ENCODE data around the gene VAV3.

Gene VAV3

DNA sequence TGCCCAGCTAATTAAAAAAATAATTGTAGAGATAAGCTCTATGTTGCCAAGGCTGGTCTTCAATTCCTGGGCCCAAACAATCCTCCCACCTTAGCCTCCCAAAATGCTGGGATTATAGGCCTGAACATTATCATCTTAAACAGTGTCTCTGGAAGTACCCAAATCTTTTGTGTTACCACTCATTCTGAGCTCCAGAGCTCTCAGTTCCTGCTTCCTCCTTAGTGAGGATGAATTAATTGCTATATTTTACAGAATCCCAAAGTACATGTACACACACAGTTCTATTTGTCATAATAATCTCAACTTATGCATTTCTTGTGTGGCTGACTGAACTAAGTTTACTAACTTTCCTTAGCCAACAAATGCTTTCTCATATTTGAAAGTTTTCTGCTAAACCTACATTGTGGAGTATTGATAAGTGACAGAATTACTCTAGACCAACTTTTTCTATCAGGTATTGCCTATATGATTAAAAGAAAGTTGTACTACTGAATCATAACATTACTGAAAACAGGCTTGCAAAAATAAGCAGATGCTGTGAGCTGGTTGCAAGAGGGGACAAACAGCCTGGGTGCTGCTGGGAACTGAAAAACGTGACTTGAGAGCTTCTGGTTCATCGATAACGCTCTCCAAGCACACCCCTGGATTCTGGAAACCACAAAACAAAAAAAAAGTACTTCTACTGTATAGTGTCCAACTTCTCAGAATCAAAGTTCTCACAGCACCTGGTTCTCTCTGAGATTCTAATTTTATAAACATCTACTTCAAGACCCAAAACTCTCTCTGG is 15.3 kb downstream of the VAV3 start:
- TF ChIP-seq CTCF (conservative IDR thresholded peaks at IDR 0.05; ENCODE audit: low read depth, low read length): no peak
- no peak overlapping the region for H3K4me3 ChIP-seq (ENCODE audit: low read depth, low read length)
- no peak for DNase-seq (ENCODE audit: low read depth)

DNA sequence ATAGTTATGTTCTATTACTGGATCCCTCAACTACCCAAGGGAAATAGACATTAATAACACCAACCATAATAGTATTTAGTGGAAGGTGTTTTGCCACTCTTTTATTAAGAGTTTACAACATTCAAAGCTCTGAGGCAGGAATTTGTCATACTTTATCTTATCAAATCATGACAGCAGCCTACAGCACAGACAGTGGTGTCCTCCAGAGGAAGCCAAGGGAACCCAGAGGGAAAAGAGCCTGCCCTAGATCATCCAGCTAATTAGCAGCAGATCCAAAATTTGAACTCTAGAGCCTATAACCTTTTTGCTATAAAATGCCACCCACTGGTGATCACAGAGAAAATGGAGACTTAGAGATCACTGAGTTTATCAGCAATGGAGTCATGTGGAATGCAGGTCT is 18.2 kb downstream of the VAV3 start:
- H3K4me3 ChIP-seq (ENCODE audit: low read depth, low read length): no peak overlapping the region
- TF ChIP-seq CTCF (conservative IDR thresholded peaks at IDR 0.05; ENCODE audit: low read depth, low read length): no peak
- no peak for DNase-seq (ENCODE audit: low read depth)

- DNase-seq (ENCODE audit: low read depth): no peak
- no peak for TF ChIP-seq CTCF (conservative IDR thresholded peaks at IDR 0.05; ENCODE audit: low read depth, low read length)
- no peak overlapping the region for H3K4me3 ChIP-seq (ENCODE audit: low read depth, low read length)
Observed at GRCh38 chr1:107943694-107944093, 21.3 kb downstream of the VAV3 start.

DNA sequence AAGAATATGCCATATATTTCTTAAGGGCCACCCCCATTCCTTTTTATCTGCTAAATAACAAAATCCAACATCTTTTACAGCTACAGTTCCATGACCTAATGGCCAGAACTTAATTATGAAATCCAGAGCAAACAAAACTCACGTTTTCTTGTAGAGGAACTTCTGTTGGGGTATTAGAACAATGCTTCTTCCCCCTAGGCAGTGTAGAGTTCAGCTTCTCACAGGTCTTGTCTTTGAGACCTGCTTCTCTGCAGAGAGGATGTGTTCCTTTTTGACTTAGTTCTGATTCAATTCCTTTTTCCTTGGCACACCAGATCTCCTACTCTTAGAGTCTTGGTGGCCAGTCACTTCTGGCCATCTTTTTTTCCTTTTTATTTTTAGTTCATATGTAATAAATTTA is 22.2 kb downstream of the VAV3 start:
- no peak for TF ChIP-seq CTCF (conservative IDR thresholded peaks at IDR 0.05; ENCODE audit: low read depth, low read length)
- DNase-seq (ENCODE audit: low read depth): no peak
- no peak overlapping the region for H3K4me3 ChIP-seq (ENCODE audit: low read depth, low read length)

DNA sequence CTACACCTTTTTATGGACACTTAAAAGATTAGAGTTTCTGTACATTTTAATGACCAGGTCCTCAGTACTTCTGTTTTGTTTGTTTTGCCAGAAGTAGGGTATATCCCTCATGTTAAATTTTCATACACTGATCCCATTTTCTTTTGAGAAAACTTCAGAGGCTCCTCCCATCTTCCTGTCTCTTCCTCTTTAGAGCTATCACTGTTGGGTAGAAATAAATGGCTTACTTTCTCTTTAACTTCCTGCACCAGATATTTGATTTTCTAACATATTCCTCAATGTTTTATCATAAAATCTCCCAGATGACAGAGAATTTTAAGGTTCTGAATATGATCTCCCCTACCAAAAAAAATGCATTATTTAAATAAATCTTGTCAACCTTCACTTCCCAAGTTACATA is 23.4 kb downstream of the VAV3 start:
- no peak overlapping the region for H3K4me3 ChIP-seq (ENCODE audit: low read depth, low read length)
- no peak for DNase-seq (ENCODE audit: low read depth)
- TF ChIP-seq CTCF (conservative IDR thresholded peaks at IDR 0.05; ENCODE audit: low read depth, low read length): no peak

GRCh38 chr1:107941123-107941522 is 23.9 kb downstream of the VAV3 start:
- no peak overlapping the region for H3K4me3 ChIP-seq (ENCODE audit: low read depth, low read length)
- peak; percentile 62 for DNase-seq (ENCODE audit: low read depth)

More at GRCh38 chr1:107941123-107941522, 23.9 kb downstream of the VAV3 start:
- TF ChIP-seq CTCF (conservative IDR thresholded peaks at IDR 0.05; ENCODE audit: low read depth, low read length): no peak
